Nephron progenitor cell (in vitro differentiated cells): ENCODE results near the gene GJB6.

ENCODE experiments used
- DNase-seq: peaks from one replicate; pipeline ENCODE4 v3.0.0; 2021
- H3K27ac Mint-ChIP-seq: 2 replicates; pipeline ENCODE4 v1.8.0; 2021; ENCODE audit warnings: mild to moderate bottlenecking, moderate library complexity, mixed read lengths
- H3K27me3 Mint-ChIP-seq: 2 replicates; pipeline ENCODE4 v1.8.0; 2021; ENCODE audit warnings: mild to moderate bottlenecking, low read depth, mixed read lengths; ENCODE audit not compliant: poor library complexity
- H3K36me3 Mint-ChIP-seq: 2 replicates; pipeline ENCODE4 v1.8.0; 2021; ENCODE audit warnings: low read depth, mixed read lengths
- H3K4me1 Mint-ChIP-seq: 2 replicates; pipeline ENCODE4 v1.8.0; 2021; ENCODE audit warnings: mixed read lengths
- H3K4me3 Mint-ChIP-seq: 2 replicates; pipeline ENCODE4 v1.8.0; 2021; ENCODE audit warnings: mild to moderate bottlenecking, moderate library complexity, mixed read lengths
- H3K9me3 Mint-ChIP-seq: 2 replicates; pipeline ENCODE4 v1.8.0; 2021; ENCODE audit warnings: mild to moderate bottlenecking, moderate library complexity, mixed read lengths
- CTCF ChIP-seq: fragments of 200-600 bp; sonication (generic); IDR thresholded peaks from 2 replicates; pipeline ENCODE4 v1.5.0; 2021; ENCODE audit warnings: antibody characterized with exemption

GJB6 gene

GRCh38 chr13:20270163-20270865 is 38.2 kb upstream of the GJB6 start:
- DNase-seq = no peak
- peaks cover 16% of the 10 kb centered on the region for H3K4me1 Mint-ChIP-seq
- no peaks in the 10 kb centered on the region for H3K36me3 Mint-ChIP-seq
- no peak overlapping the region for H3K4me3 Mint-ChIP-seq
- no peak for TF ChIP-seq CTCF
- H3K27me3 Mint-ChIP-seq = no peaks in the 10 kb centered on the region
- no peak overlapping the region for H3K27ac Mint-ChIP-seq
- no peaks in the 10 kb centered on the region for H3K9me3 Mint-ChIP-seq

- DNase-seq = no peak
- Mint-ChIP-seq H3K27me3 (no peaks in the 10 kb centered on the region), H3K4me3 (no peak overlapping the region), H3K9me3 (peaks cover 4% of the 10 kb centered on the region), H3K4me1 (no peaks in the 10 kb centered on the region), H3K27ac (no peak overlapping the region), H3K36me3 (no peaks in the 10 kb centered on the region)
- TF ChIP-seq CTCF = no peak
Measured at GRCh38 chr13:20264271-20265018, 32.3 kb upstream of the GJB6 start.

- H3K4me1 Mint-ChIP-seq = no peaks in the 10 kb centered on the region
- no peak for TF ChIP-seq CTCF
- no peak for DNase-seq
- H3K9me3 Mint-ChIP-seq = peaks cover 4% of the 10 kb centered on the region
- H3K27me3 Mint-ChIP-seq = no peaks in the 10 kb centered on the region
- H3K4me3 Mint-ChIP-seq = no peak overlapping the region
- no peak overlapping the region for H3K27ac Mint-ChIP-seq
- H3K36me3 Mint-ChIP-seq = no peaks in the 10 kb centered on the region
Measured at GRCh38 chr13:20263393-20264044, 31.4 kb upstream of the GJB6 start.

GRCh38 chr13:20258963-20259288 is 26.8 kb upstream of the GJB6 start:
- no peak overlapping the region for H3K27ac Mint-ChIP-seq
- no peak for DNase-seq
- peaks cover 4% of the 10 kb centered on the region for H3K9me3 Mint-ChIP-seq
- H3K4me3 Mint-ChIP-seq = no peak overlapping the region
- no peaks in the 10 kb centered on the region for H3K4me1 Mint-ChIP-seq
- no peak for TF ChIP-seq CTCF
- H3K27me3 Mint-ChIP-seq = peaks cover 17% of the 10 kb centered on the region
- no peaks in the 10 kb centered on the region for H3K36me3 Mint-ChIP-seq

GRCh38 chr13:20258208-20258962 is 26.3 kb upstream of the GJB6 start:
- no peak for TF ChIP-seq CTCF
- DNase-seq = no peak
- H3K9me3 Mint-ChIP-seq = peaks cover 4% of the 10 kb centered on the region
- peaks cover 20% of the 10 kb centered on the region for H3K27me3 Mint-ChIP-seq
- H3K27ac Mint-ChIP-seq = no peak overlapping the region
- no peaks in the 10 kb centered on the region for H3K36me3 Mint-ChIP-seq
- no peak overlapping the region for H3K4me3 Mint-ChIP-seq
- H3K4me1 Mint-ChIP-seq = no peaks in the 10 kb centered on the region
